Measurements from ENCODE around the gene CMPK1.

The CMPK1 gene

DNA sequence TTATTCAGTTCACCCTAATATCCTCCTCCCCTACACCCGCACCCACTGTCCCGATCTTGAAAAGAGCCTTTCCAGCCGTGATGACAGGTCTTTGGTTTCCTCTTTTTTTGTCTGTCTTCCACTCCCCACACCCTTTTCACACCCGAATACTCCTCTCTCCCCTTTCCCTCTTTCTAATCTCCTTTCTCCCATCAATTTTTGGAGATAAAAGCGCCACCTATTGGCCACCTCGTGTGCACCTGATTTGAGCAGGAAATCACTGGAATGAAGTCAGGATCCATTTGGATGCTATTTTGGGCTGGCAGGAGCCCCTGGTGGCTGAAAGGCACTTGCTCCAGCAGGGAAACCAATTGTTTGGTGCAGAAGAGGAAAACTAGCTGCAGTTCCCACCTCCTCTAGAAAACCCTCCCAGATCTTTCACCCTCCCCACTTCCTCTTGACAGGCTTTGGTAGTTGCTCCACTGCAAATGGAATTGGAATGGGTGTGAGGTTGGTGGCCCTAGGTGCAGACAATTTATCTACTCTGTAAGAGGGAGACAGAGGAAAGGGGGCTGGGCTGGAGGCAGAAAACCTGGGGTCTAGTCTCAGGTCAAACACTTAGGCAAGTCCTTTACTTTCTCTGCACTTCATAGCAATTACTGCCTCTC, 90.9 kb downstream of the CMPK1 start:
- DNase-seq (ENCODE audit: low spot score), result peak; percentile 66
